SW 1271 (cell line): ENCODE measurements around the gene ACSL3.
A peak's percentile ranks its signal among the peaks of the same experiment; 100 is the strongest.
"Not testable (repeated sequence)": the region's sequence is repeated elsewhere in the genome, so short reads cannot be mapped to it uniquely, and the experiment has no call there.

Experiments
- DNase-seq, 2 experiments: peaks; one replicate each; lab custom pipeline; 2025; lab: John Stamatoyannopoulos, UW

The ACSL3 gene

GRCh38 chr2:222860740-222861410 is at the start of gene ACSL3:
TSS of gene ACSL3 (plus strand) at chr2:222861036. CDS start at chr2:222908773, 47,737 bp downstream.
- DNase-seq: peak; percentile 68 to 85

GRCh38 chr2:222811828-222812227 is 49.0 kb upstream of the ACSL3 start:
- DNase-seq: no peak

DNA sequence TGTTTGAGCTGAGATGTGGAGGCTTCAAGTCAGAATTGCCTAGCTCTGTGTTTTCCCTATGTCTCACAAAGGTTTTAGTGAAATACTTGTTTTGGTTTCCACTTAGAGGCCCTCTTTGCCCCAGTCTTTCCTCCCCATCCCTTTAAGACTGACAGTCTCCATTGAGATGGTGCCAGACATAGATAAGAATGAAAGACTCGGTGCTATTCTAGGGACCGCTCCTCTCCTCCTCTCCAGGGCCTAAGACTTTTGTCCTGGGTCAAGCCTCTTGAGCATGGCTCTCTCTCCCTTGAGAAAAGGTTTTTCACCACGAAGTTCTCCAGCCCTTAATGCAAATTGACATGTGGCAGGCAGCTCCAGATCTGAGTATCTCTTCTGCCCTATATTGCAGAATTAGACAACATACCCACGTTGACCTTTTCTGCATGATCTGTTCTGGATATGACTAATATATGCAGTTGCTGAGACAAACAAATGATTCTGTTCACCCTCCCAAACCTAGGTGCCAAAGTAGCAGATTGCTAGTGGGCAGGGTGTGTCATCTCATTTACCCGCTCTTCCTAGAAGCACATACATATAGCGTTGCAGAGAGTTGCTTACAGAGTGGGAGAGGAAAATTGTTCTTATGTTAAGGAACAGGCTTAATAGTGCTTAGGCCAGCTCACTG is 47.5 kb upstream of the ACSL3 start:
- DNase-seq: no peak

- DNase-seq: no peak
Observed at GRCh38 chr2:222819722-222820333, 41.0 kb upstream of the ACSL3 start.

DNA sequence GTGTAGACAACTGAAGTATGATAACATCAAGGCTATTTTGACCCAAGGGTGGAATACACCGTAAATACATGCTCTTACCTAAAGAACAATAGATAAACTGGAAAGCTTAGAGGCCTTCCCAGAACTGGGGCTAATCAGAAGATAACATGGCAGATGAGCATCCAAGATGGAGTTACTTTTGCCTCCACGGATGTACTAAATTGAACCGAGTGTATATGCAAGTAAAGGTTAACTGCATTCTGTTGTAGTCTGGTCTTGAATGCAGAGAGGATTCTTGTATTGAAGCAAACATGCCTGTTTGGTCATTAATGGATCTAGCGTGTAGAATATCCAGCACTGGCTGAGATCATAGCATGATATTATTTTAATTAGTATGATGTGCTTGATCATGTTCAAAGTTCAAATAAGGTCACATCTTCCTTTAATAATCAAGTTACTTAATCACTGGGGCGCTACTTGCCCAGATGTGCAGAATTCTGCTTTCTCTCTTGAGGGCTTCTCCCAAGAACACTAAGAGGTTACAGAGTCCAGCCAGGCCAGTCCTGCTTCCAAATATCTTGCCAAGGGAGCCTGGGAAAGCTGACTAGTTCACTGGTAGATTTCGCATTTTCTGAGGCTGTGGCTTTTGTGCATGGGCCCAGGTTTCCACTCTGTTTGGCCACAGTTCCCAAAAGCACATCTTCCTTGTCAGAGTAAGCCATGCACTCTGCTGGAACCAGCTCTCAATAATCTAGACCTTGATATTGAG is 37.5 kb upstream of the ACSL3 start:
- DNase-seq: no peak

DNA sequence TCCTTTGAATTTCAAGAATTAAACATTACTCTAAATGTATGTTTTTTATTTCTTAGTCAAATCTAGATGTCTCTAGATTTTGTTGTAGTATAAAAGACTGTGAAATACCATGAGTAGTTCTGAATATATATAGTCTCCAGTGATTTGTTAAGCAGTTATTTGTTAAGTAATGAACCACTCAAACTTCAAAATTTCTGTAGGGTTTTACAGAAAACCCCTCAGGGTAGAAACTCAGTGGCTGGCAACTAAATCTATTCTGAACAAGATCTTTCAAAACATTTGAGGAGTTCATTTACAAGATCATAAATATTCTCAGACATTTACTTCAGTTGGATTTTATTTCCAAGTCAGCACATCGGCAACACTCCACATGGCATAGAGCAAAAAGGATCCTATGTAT is 35.8 kb upstream of the ACSL3 start:
- no peak for DNase-seq

DNA sequence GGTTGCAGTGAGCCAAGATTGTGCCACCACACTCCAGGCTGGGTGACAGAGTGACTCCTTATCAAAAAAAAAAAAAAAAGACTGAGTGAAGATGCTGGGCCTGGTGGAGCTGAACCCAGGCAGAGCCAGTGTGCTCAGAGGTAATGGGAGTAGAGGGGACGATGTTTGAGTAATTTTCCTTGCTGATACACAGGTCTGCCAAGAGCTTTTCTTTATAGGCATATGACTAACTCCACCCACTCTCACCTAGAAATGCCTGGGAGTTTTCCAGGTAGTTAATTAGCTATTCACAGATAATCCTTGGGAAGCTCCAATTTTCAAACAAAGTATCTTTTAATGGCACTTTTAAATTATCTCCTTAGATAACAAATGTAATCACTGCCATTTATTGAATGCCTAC is 33.4 kb upstream of the ACSL3 start:
- DNase-seq: no peak

DNA sequence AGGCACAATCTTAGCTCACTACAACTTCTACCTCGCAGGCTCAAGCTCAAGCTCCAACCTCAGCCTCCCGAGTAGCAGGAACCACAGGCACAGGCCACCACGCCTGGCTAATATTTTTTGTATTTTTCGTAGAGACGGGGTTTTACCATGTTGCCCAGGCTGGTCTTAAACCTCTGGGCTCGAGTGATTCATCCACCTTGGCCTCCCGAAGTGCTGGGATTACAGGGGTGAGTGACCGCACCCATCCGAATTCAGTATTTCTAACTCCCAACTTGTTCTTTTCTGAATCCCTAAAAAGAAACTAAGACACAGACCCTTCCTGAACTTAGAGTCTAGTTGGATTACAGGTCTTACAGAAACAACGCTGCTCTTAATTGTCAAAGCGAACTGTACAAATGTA is 32.3 kb upstream of the ACSL3 start:
- no peak for DNase-seq

DNA sequence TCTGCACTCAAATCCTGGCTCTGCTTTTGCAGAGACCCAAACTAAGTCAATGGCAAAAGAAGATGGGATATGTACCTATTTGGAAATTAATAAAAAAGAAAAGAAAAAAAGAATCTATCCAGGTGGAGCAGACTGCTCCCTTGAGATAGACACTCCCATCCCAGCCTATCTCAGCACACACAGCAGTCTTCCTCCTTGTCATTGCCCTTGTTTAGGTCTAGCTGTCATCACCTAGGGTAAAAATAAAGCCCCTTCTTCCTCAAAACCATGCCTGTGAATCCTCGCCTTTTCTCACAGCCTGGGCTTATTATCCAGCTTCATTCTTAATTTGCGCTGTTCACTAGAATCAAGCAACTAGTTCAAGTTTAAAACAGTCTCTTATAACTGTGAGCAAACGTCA is 30.7 kb upstream of the ACSL3 start:
- no peak for DNase-seq

DNA sequence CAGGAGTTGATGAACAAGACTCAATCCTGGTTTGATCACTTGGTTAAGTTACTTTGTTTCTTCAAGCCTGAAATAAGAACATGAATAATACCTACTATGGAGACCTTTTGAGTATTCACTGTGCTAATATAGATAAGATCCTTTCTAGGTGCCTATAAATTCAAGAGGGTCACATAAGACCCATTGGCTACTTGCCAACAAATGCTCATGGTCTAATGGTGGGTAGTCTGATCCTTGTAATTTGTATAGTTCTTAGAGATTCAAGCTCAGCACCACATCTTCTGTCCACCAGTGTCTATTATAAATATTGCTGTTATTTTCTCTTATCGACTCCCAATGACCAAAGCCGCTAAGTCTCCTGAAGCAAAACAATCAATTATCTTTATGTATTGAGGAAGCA is 27.4 kb upstream of the ACSL3 start:
- no peak for DNase-seq

GRCh38 chr2:222835143-222835822 is 25.6 kb upstream of the ACSL3 start:
- no peak for DNase-seq

- DNase-seq: no peak
Observed at GRCh38 chr2:222835823-222836151, 25.0 kb upstream of the ACSL3 start.

DNA sequence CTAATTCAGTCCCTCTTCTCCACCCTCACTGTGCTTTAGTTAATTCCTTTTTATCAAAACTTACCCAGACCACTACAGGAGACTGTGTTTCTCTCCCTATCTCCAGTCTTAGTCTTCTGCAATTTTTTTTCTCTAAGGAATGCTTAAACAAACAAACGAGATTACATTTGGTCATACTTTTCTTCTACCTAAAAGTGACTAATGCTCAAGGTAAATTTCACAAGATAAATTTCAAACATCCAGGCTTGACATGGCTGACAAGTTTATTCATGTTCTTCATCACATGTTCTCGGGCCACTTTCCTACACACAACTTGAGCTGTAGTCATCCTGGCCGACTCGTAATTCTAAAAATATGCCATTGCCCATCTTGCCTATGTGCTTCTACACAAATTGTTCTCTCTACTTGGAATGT is 23.2 kb upstream of the ACSL3 start:
- DNase-seq: no peak

GRCh38 chr2:222840060-222840802 is 20.6 kb upstream of the ACSL3 start:
- DNase-seq: no peak

DNA sequence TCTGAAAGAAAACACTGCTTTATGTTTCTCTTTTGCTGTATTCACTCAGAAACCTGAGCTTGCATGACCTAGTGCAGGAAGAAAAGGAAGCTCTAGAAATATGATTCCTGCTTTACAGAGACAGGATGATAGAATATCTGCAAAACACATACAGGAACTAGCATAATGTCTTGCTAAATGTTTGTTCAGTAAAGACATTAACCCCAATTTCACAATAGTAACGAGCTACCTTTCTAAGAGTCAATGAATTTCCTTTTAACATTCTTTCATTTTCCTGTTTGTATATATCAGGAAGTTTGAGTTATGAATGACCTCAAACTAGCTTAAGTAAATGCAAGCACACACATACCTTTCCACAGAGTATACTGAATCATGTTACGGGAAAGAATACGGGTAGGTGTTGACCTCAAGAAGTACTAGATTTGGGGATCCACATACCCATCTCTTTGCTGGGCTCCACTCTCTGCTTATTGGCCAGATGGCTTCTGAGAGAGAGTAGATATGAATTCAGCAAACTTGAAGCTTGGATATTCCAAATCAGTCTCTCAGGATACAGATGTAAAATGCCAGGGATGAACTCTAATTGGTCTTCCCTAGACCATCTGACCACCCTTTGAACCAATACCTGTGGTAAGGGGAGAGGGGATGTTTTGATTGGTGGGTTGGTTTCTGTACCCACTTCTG is 18.2 kb upstream of the ACSL3 start:
- DNase-seq: no peak

GRCh38 chr2:222844323-222844722 is 16.5 kb upstream of the ACSL3 start:
- no peak for DNase-seq

GRCh38 chr2:222845314-222845713 is 15.5 kb upstream of the ACSL3 start:
- DNase-seq: not testable (repeated sequence)

GRCh38 chr2:222846003-222846402 is 14.8 kb upstream of the ACSL3 start:
- DNase-seq: no peak

GRCh38 chr2:222848031-222848430 is 12.8 kb upstream of the ACSL3 start:
- DNase-seq: not testable (repeated sequence)

DNA sequence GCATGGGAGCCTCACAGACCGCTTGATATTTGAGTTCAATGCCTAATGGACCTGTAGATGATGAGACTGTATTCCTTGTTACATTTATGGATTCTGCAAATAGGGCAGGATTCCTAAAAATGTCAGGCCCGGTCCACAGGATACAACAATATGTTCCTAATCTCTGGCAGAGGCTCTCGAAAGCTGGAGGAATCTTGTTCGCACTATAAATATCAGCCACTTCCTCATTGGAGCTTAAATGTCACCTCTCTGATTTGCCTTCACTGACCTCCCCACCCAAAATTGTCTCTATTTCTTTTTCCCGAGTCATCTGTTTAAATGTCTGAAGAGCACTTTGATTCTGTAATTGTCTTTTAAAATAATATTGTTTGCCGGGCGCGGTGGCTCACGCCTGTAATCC is 12.0 kb upstream of the ACSL3 start:
- no peak for DNase-seq
